Fibroblast of lung (primary cell): Measurements from ENCODE around the gene POLR2M. TPM values are rescaled to one million over a fixed set of nuclear protein-coding genes. Genes with fewer than 3 reads are reported as not detected.
A peak's percentile ranks its signal among the peaks of the same experiment; 100 is the strongest.

ENCODE experiments used
- DNase-seq, 2 donors: peaks; one replicate each; pipeline versions ENCODE4 v3.0.0 to v3.0.0-alpha.2; 2010; ENCODE audit warnings: low read depth in 2 of 2
- H2AFZ ChIP-seq: 2 replicates; pipeline ENCODE4 v1.5.1; 2012; ENCODE audit warnings: low read length, control low read depth, inconsistent platforms
- H3K27ac ChIP-seq: 2 replicates; pipeline ENCODE4 v1.5.1; 2011; ENCODE audit warnings: low read length, control low read depth; ENCODE audit not compliant: insufficient read depth
- H3K27me3 ChIP-seq: 2 replicates; pipeline ENCODE4 v1.5.1; 2011; ENCODE audit warnings: mild to moderate bottlenecking, low read length; ENCODE audit not compliant: control insufficient read depth, insufficient read depth
- H3K36me3 ChIP-seq: 2 replicates; pipeline ENCODE4 v1.5.1; 2011; ENCODE audit warnings: low read length; ENCODE audit not compliant: control insufficient read depth, insufficient read depth
- H3K4me1 ChIP-seq: 2 replicates; pipeline ENCODE4 v1.5.1; 2011; ENCODE audit warnings: low read length; ENCODE audit not compliant: control insufficient read depth, insufficient read depth; ENCODE audit errors: extremely low read depth
- H3K4me2 ChIP-seq: 2 replicates; pipeline ENCODE4 v1.5.1; 2011; ENCODE audit warnings: low read length, control low read depth; ENCODE audit not compliant: insufficient read depth; ENCODE audit errors: extremely low read depth
- H3K4me3 ChIP-seq, 4 experiments: fragments of 200-600 bp in 1 of 4; sonication (generic) in 1 of 4; replicated peaks in 1 of 4; 2 replicates each; pipeline ENCODE4 v1.5.1; 2011 to 2016; ENCODE audit warnings: low read length in 4 of 4, low read depth in 3 of 4, mild to moderate bottlenecking in 3 of 4, control low read depth in 2 of 4, inconsistent platforms in 1 of 4, mixed read lengths in 1 of 4; ENCODE audit not compliant: insufficient read depth in 1 of 4; ENCODE audit errors: control extremely low read depth in 1 of 4
- H3K79me2 ChIP-seq: 2 replicates; pipeline ENCODE4 v1.5.1; 2012; ENCODE audit warnings: mild to moderate bottlenecking, low read length, inconsistent platforms; ENCODE audit not compliant: control insufficient read depth, insufficient read depth
- H3K9ac ChIP-seq: 2 replicates; pipeline ENCODE4 v1.5.1; 2011; ENCODE audit warnings: mild to moderate bottlenecking, low read length, control low read depth; ENCODE audit not compliant: insufficient read depth
- H3K9me3 ChIP-seq: 2 replicates; pipeline ENCODE4 v1.5.1; 2012; ENCODE audit warnings: low read depth, low read length; ENCODE audit not compliant: control insufficient read depth, insufficient read depth
- H4K20me1 ChIP-seq: 2 replicates; pipeline ENCODE4 v1.5.1; 2011; ENCODE audit warnings: low read length; ENCODE audit not compliant: control insufficient read depth, insufficient read depth; ENCODE audit errors: extremely low read depth
- CTCF ChIP-seq, 2 donors: IDR thresholded peaks in 1 of 2; conservative IDR thresholded peaks in 1 of 2; 1 replicate in 1 of 2; 2 replicates in 1 of 2; pipeline ENCODE4 v1.5.1; 2011 to 2012; ENCODE audit warnings: low read length in 2 of 2, control low read depth in 1 of 2, inconsistent platforms in 1 of 2, low read depth in 1 of 2, mild to moderate bottlenecking in 1 of 2
- EZH2 ChIP-seq: IDR thresholded peaks from 2 replicates; pipeline ENCODE4 v1.5.1; 2012; ENCODE audit warnings: low read length, control low read depth, mild to moderate bottlenecking; ENCODE audit errors: missing control alignments
- polyA plus RNA-seq, 2 donors: library from polyadenylated mRNA; depleted of rRNA in 1 of 2; stranded (reverse) in 1 of 2; unstranded in 1 of 2; fragments of >200 nt; gene quantifications; 2 replicates each; pipeline ENCODE4 v1.2.1, GENCODE V29; 2011 to 2012; ENCODE audit warnings: missing spikeins in 1 of 2
- total RNA-seq: library from RNA; depleted of rRNA; stranded (reverse); fragments of >200 nt; gene quantifications from 2 replicates; pipeline ENCODE4 v1.2.1, GENCODE V29; 2014

Gene POLR2M
- total and polyA plus RNA-seq, 2 donors (not counting 1 experiment from before 2014, with no cell fraction given), result 70.8 to 287 TPM

- no peaks in the 10 kb centered on the region for H3K79me2 ChIP-seq
- H2AFZ ChIP-seq, result no peak overlapping the region
- peak in 1 of 2 donors; percentile 62 for DNase-seq
- H3K36me3 ChIP-seq, result no peaks in the 10 kb centered on the region
- H3K4me2 ChIP-seq, result no peak overlapping the region
- H3K4me3 ChIP-seq, result no peak overlapping the region
- no peaks in the 10 kb centered on the region for H3K27me3 ChIP-seq
- H3K9ac ChIP-seq, result no peak overlapping the region
- H3K27ac ChIP-seq, result no peak overlapping the region
- no peaks in the 10 kb centered on the region for H3K4me1 ChIP-seq
- no peaks in the 10 kb centered on the region for H4K20me1 ChIP-seq
- no peaks in the 10 kb centered on the region for H3K9me3 ChIP-seq
- TF ChIP-seq CTCF (conservative IDR thresholded peaks at IDR 0.05 in 1 of 2, IDR thresholded peaks at IDR 0.05 in 1 of 2; ENCODE audit: low read depth in 1 of 2, low read length in 2 of 2), result no peak
- TF ChIP-seq EZH2, result no peak
Measured at GRCh38 chr15:57726411-57726810, 19.9 kb downstream of the POLR2M start.

- Histone ChIP-seq H3K4me2 (no peak overlapping the region), H3K36me3 (no peaks in the 10 kb centered on the region), H4K20me1 (no peaks in the 10 kb centered on the region), H3K9me3 (no peaks in the 10 kb centered on the region), H2AFZ (no peak overlapping the region), H3K4me3 (no peak overlapping the region), H3K9ac (no peak overlapping the region), H3K27ac (no peak overlapping the region), H3K27me3 (no peaks in the 10 kb centered on the region), H3K4me1 (no peaks in the 10 kb centered on the region), H3K79me2 (no peaks in the 10 kb centered on the region)
- TF ChIP-seq CTCF (conservative IDR thresholded peaks at IDR 0.05 in 1 of 2, IDR thresholded peaks at IDR 0.05 in 1 of 2; ENCODE audit: low read depth in 1 of 2, low read length in 2 of 2) (no peak), EZH2 (no peak)
- peak in 1 of 2 donors; percentile 36 for DNase-seq
Measured at GRCh38 chr15:57727031-57727430, 20.5 kb downstream of the POLR2M start.

GRCh38 chr15:57728436-57728835, 21.9 kb downstream of the POLR2M start:
- no peaks in the 10 kb centered on the region for H3K79me2 ChIP-seq
- H4K20me1 ChIP-seq, result no peaks in the 10 kb centered on the region
- H3K4me3 ChIP-seq, result no peak overlapping the region
- H3K27ac ChIP-seq, result no peak overlapping the region
- no peaks in the 10 kb centered on the region for H3K36me3 ChIP-seq
- H3K9ac ChIP-seq, result no peak overlapping the region
- TF ChIP-seq CTCF (conservative IDR thresholded peaks at IDR 0.05 in 1 of 2, IDR thresholded peaks at IDR 0.05 in 1 of 2; ENCODE audit: low read depth in 1 of 2, low read length in 2 of 2) (no peak), EZH2 (no peak)
- no peaks in the 10 kb centered on the region for H3K4me1 ChIP-seq
- DNase-seq, result no peak
- H2AFZ ChIP-seq, result no peak overlapping the region
- no peak overlapping the region for H3K4me2 ChIP-seq
- no peaks in the 10 kb centered on the region for H3K27me3 ChIP-seq
- no peaks in the 10 kb centered on the region for H3K9me3 ChIP-seq
